ENCODE data around the gene UBAP2L.

UBAP2L gene

DNA sequence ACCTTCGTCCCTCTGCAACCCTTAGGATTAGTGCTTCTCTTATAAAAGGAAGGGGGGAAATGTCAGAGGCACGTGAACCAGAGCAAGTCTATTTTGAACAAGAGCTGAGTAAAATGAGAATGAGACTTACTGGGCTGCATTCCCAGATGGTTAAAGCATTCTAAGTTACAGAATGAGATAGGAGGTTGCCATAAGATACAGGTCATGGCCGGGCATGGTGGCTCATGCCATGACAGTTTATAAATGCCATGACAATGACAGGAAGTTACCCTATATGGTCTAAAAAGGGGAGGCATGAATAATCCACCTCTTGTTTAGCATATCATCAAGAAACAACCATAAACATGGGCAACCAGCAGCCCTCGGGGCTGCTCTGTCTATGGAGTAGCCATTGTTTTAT is 97.6 kb downstream of the UBAP2L start:
- DNase-seq = no peak

Data from OCI-M1 (cell line).